KG1 (cell line): ENCODE measurements around the gene CERT1.

Experiments
- DNase-seq: peaks from one replicate; lab custom pipeline; 2025; lab: John Stamatoyannopoulos, UW

Gene CERT1

DNA sequence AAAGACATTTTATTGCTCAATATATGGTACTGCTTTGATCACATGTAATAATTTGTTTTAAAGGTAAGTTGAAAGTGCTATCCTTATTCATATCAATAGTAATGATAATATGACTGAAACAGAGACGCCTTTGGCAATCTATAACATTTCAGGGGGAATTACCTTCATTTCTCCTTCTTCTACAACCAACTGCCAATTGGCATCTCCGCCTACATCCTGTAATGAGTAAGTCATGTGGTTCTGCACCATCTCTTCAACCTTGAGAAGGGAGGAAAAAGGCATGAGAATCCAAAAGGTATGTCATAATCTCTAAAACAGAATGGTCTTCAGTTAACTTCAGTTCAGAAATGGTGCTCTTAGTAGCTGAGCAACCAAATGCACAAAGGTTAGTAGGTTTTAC lies 122.0 kb downstream of the CERT1 start:
- no peak for DNase-seq

DNA sequence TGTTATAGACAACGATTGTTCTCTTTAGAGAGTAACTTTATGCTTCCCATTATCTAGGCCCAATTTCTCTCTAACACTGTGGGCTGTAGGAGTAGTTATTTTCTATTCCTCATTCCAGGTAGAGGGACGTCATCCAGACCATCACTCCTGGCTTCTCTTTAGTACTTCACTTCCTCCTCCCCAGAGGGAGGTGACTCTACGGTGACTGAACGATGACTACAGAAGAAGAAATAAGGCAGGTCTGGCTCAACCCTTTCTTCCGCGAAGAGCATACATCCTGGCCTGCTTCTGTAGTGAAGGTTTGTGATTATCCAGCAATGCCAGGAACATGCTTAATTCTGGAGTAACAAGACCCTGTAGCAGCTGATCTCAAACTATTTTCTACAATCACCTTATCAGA lies 123.6 kb downstream of the CERT1 start:
- no peak for DNase-seq

DNA sequence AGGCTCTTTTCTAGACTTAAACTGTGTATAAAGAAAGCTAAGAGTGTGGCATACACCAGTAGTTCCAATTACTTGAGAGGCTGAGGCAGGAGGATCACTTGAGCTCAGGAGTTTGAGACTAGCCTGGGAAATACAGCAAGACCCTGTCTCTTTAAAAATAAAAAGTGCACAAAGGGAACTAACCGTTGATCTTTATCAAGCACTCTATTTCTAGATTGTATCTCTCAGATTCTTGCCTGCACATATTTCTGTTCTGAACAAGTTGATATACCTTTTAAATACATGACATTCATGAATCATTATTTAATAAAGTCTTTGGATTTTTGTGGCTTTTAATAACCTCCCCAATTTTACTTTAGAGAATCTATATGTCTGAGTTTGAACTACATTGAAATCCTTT lies 127.2 kb downstream of the CERT1 start:
- DNase-seq, result no peak

DNA sequence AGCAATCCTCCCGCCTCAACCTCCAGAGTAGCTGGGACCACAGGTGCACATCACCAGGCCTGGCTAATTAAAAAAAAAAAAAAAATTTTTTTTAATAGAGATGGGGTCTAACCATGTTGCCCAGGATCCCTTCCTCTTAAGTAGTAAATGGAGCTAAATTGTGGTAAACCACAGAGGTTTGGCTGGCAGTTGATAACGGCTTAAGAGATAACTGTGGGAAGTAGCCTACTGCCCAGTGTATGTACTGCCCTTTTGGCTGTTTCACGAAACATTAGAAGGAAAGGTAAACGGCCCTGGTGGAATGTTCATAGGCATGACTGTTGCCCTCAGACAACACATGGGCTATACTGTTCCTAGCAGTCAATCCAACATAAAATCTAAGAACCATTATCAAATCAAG lies 130.0 kb downstream of the CERT1 start:
- no peak for DNase-seq

DNA sequence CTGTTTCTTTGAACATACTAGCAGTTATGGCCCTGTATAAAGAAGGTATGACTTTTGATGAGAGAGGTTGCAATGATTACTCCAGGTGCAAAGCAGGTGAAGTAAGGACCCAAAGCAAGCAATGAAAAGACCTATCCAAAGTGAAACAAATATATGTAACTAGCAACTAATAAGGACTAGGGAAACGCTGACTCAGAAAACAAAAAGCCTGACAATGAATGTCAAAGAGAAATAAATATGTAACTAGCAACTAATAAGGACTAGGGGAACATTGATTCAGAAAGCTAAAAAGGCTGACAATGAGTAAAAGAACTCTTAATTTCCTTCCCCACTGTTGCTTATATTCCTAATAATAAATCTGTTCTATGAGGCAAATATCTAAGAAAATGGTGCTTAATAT lies 131.3 kb downstream of the CERT1 start:
- no peak for DNase-seq

DNA sequence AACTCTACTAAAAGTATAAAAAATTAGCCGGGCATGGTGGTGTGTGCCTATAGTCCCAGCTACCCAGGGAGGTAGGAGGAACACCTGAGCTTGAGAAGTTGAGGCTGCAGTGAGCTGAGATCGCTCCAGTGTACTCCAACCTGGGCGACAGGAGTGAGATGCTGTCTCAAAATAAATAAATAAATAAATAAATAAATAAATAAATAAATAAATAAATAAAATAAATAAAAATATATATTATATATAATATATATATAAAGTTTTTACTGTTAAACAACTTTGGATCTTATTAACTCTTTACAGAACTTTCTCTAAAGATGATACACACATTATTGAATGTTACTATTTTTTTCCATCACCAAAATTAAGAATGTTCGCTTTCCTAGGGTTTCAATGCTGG lies 136.0 kb downstream of the CERT1 start:
- DNase-seq, result no peak

DNA sequence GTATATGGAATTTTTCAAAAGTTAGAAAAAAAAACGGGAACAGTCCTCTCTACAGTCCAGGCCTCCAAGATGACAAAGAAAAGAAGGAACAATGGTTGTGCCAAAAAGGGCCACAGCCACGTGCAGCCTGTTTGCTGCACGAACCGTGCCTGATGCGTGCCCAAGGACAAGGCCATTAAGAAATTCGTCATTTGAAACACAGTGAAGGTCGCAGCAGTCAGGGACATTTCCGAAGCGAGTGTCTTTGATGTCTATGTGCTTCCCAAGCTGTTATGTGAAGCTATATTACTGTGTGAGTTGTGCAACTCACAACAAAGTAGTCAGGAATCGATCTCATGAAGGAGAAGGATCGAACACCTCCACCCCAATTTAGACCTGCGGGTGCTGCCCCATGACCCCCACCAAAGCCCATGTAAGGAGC lies 137.0 kb downstream of the CERT1 start:
- no peak for DNase-seq

DNA sequence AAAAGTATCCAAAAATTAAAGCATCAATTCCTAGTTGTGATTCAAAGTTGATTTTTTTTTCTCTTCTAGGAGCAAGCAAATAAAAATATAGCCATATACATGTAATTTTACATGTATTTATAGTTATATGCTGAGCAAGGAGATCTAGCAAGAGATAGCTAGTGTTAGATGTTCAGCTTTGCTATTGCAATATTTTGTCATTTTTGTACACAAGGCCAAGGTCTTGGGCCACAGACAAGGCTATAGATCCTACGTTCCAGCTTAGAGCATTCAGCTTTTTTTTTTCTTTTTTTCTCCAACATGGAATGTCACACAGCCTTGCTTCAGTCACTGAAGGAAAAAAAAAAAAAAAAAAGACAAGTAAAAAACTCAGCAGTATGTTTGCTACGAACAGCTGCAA lies 137.6 kb downstream of the CERT1 start:
- no peak for DNase-seq

DNA sequence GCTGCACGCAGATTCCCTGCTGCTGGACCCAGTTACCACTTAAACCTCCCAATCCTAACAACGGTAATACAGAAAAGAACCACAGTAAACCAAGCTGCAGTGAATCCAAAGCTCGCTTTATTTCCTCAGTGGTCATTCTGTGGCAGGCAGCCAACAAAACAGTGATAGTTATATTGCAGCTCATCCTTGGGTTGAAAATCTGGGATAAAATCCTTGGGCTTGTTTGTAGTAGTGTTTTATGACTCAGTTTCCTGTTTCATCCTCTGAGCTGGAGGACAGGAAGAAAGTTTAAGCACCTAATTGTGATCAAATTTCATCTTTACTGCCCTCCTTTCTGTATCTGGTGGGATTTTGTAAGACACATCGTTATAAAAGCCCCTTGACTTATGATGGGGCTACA lies 143.0 kb downstream of the CERT1 start:
- DNase-seq, result no peak

DNA sequence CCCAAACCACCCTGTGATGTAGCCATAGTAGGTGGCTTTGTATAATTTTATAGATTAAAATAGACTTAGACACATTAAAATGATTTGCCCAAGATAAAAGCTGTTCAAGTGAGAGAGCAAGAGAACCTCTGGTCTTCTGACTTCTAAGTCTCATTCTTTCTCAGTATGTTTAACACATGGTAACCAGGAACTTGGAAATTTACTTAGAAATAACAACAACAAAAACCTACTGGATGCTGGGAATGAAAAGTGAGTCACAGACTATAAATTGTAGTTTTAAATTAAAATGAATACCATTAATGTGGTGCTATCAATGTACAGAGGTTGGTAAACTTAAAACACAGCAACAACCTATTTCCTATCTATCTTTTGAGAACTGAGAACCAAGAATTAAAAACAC lies 144.0 kb downstream of the CERT1 start:
- DNase-seq, result no peak

DNA sequence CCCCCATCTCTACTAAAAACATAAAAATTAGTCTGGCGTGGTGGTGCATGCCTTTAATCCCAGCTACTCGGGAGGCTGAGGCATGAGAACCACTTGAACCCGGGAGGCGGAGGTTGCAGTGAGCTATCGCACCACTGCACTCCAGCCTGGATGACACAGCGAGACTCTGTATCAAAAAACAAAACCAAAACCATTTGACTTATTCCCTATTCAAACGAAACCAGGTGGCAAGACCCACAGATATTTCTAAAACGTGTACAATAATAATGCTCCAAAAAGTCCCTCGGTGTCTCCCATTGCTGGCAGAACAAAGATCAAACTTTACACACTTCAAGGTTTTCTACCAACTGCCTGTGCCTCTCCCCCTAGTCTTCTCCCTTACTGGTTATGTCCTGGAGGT lies 144.6 kb downstream of the CERT1 start:
- DNase-seq, result no peak

DNA sequence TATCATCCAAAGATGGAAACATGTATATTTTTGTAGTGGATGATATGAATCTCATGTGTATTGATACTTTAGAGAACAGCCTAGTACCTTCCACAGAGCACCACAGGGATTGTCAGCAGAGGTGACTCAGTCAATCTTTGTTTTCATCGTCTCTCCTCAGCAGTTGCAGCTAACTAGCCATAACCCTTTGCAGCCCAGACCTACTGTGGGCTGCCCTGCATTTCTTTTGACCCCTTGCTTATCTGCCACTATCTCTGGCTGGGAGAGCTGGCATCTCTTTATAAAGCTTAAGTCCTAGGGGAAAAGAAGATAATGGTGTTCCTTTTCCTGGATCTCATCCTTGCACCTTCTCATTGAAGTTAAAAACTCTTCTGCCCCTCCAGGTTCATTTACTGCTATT lies 145.7 kb downstream of the CERT1 start:
- no peak for DNase-seq

DNA sequence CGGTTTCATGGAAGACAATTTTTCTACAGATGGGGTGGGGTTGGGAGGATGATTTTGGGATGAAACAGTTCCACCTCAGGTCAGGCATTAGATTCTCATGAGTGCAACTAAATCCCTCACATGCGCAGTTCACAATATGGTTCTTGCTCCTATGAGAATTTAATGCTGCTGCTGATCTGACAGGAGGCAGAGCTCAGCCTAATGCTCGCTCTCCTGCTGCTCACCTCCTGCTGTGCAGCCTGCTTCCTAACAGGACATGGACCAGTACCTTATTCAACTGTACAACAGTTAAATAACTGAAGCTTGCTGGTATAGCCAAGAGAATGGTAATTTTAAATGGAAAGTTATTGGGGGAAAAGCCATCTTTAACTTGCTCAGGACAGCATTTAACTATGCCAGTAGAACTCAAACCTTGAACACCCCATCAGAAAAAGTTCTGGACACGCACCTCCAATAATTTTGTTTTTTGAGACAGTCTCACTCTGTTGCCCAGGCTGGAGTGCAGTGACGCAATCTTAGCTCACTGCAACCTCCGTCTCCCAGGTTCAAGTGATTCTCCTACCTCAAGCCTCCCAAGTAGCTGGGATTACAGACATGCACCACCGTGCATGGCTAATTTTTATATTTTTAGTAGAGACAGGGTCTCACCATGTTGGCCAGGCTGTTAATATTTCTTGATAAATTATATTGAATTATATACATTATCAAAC lies 146.7 kb downstream of the CERT1 start:
- no peak for DNase-seq

DNA sequence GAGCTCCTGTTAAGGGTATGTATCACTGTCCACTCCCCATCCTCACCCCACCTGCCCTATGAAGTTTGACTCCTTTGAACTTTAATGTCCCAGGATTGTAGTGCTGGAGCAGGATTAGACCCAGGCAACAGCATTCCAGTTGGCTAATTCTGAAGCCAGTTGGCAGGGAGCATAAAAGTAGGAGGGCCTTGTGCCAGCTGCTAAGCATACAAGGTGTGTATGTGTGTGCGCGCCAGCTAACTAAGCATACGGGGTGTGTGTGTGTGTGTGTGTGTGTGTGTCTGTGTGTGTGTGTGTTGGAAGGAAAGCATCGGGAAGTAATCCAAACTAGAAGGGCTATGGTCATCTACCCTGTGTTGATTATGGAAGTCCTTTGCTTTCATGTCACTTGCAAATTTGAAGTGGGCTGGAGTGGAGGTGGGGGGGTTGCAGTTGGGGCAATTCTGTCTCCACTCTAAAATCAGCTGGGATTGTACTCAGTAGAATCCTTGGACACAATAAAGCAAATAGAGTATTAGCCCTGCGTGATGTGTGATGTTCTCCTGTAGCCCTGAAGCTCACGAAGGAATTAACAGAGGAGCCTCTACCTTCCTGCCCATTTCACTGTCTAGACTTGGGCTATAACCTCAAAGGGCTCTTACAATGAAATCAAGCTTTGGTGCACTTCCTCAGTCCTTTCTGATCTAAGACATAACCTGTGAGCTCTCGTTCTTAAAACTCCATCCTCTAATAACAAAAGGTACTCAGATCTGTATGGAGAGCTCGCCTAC lies 147.5 kb downstream of the CERT1 start:
- no peak for DNase-seq

DNA sequence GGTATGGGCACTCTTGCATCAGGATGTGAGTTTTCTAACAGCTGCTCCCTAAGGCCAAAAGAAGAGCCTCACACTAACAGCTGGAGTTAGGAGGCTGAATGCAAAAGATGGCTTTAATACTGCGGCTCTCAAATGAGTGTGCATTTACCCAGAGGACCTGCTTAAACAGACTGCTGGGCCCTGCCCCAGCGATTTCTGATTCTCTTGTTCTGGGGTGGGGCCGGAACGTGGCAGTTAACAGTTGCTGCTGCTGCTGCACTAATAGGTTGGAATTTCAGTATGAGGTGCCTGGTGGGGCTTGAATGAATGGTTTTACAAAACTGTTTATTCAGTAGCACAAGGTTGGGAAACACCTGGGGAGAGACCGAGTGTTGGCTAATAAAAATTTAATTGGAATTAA lies 148.3 kb downstream of the CERT1 start:
- DNase-seq, result no peak

DNA sequence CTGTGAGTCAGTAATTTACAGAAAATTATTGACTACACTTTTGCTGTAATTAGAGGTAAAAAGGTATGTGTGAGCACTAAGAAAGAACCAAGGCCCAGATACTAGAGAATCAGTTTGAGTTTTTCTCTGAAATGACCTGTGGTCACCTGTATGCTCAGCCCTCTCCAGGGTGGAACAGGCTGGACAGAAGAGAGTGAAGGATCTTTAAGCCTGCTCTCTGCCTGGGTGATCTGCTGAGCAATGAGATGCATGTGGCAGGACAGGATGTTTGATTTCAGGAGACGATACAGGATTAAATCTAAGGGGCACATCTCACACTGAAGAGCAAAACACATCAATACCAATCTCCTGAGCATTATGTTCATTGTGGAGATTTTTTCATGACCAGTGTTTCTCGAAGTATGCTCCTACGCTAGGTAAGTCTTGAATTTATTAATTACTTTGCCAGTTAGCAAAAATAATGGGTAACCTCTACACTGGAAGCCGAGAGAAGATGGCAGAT lies 148.9 kb downstream of the CERT1 start:
- DNase-seq, result no peak

DNA sequence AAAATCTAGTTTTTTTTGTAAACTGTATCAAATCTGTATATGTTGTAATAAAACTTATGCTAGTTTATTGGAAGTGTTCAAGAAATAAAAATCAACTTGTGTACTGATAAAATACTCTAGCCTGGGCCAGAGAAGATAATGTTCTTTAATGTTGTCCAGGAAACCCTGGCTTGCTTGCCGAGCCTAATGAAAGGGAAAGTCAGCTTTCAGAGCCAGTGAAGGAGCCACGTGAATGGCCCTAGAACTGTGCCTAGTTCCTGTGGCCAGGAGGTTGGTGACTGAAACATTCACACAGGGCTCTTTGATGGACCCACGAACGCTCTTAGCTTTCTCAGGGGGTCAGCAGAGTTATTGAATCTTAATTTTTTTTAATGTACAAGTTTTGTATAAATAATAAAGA lies 150.1 kb downstream of the CERT1 start:
- no peak for DNase-seq

DNA sequence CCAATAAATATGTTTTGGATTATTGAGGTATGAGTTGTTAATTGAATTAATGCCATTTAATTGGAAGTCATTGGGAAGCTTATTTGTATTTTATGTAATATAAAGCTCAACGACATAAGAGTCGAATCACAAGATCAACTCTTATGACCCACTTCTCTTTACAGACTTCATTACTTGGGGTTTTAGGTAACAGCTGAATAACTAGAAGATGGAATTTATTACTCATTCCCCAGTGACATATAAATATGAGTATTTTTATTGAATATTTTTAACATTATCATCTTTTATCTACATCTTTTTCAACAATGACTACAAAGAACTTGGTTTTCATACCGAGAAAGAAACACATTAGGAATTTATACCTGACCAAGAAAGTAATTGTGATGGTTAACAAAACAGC lies 153.3 kb downstream of the CERT1 start:
- no peak for DNase-seq

DNA sequence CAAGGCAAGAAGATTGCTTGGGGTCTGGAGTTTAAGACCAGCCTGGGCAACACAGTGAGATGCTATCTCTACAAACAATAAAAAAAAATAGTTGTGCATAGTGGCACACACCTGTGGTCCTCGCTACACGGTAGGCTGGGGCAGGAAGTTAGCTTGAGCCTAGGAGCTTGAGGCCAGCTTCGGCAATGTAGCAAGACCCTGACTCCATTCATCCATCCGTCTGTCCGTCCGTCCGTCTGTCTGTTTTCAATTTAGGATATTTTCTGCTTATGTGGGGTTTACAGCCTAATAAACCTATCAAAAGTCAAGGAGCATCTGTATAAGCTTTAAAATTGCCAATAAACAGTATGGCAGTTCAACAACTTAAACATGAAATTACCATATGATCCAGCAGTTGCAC lies 154.7 kb downstream of the CERT1 start:
- no peak for DNase-seq

DNA sequence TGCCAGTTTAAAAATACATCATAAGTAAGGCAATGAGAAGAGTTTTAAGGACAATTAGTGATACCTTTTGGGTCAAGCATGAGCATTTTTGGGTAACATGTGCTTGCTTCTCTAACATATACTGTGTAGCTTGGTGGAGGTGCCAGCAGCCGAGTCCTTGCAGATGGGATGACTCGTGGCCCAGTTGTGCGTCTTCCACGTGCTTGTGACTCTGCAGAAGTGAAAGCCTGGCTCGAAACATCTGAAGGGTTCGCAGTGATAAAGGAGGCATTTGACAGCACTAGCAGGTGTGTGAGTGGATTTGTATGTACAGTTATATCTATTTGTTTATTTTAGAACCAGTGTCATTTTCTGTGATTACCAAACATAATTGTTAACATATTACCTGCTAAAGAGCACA lies 156.2 kb downstream of the CERT1 start:
- DNase-seq, result no peak

DNA sequence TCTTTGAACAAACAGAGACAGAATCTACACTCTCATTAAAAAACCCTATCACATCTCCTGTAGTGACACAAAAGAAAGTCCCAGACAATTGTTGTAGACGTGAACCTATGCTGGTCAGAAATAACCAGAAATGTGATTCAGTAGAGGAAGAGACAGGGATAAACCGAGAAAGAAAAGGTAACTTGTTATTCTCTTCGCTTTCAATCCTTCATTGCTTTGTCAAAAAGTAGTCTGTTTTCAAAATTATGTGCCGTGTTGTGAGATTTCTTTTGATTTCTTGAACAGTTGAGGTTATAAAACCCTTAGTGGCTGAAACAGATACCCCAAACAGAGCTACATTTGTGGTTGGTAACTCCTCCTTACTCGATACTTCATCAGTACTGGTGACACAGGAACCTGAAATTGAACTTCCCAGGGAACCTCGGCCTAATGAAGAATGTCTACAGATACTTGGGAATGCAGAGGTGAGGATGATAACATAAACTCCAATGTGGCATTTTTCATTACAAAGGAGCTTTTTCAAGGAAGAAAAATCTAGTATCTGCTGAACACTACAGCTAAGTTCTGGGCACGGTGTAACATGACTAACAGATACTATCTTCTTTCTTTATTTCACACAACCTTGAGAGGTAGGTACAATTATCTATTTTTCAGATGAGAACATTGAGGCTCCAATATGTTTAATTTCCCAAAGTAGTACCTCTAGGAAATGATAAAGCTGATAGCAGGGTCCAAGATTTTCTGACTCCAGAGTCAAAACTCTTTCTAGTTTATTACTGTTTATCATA lies 160.1 kb downstream of the CERT1 start:
- DNase-seq, result no peak

DNA sequence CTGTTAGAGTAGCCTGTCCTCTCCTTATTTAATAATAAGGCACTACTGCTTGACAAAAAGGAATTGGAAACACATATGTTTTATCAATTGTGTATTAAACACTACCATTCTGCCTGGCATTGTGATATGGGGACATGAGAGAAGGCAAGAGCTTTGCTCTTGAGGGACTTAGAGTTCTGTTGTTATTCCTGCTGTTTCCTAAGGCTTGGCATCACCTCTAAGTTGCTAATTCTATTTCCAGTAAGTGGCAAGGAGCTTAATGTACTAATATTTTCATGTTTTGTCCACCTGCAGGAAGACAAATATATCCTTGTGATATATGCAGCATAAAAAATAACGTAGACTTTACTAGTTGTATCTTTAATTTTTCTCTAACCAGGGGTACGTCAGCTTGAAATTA lies 161.8 kb downstream of the CERT1 start:
- no peak for DNase-seq

DNA sequence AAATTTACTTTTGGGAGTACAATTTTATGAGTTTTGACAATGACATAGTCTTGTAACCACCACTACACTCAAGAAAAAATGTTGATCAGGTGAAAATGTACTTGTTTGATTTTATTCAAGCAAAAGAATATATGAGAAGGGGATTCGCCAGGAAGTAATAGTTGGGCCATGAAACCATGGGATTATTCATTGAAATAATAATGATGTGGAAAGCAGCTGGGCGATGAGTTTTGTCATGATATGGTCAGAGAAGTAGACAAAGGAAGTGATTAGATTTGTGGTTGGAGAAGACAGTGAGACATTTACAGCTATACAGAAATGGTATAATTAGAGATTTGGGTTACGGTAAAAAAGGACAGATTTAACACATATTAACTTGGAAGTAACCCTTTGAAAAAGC lies 163.2 kb downstream of the CERT1 start:
- DNase-seq, result no peak
